ENCODE results near the gene SLC12A7.

The SLC12A7 gene

DNA sequence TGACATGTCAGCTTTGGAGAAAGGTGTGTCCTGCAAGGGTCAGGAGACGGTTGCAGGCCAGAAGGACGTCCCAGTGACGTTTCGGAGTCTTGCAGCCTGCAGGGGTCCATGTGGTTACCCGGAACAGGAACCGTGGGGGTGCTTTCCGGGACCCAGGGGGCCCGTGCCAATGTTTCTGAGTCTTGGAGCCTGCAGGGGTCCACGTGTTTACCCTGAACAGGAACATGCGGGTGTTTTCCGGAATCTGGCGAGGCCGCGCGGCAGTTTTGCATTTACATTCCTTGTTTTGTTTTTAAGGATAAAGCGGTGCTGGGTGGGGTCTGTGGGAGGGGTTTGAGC is 72.7 kb downstream of the SLC12A7 start:
- no peaks in the 10 kb centered on the region for H3K79me2 ChIP-seq (ENCODE audit: insufficient read depth, low read length)

DNA sequence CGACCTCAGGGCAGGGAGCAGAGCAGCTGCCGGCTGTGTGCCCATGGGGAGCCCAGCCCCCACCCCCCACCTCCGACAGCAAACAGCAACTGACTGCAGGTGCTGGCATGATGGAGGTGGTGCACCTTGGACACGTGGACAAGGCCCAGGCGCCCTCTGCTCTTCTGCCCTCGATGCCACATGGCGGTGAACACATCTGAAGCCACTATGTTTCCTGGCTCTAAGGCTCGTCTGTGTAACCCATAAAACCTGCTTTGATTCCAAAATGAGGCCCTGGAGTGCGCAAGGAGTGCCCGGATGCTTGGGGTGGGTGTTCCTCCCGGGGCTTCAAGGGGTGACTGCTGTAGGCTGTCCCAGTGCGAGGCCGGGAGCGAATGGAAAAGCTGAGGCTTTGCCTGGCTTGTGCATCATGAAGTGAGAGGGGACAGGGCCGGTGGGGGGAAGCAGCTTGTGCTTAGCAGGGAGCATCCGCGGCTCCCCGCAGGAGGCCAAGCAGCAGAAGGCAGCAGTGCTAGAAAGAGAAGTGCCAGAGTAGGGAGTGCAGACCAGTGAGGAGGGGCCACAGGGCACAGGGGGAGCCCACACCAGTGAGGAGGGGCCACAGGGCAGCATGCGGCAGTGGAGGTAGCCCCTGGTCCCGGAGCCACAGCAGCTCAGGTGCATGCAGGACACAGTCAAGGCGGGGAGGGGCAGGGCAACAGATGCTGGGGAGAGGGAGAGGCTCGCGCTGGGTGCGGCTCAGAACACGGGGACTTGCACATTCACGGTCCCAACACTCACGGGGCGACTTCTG is 73.2 kb downstream of the SLC12A7 start:
- H3K4me2 ChIP-seq (ENCODE audit: low read depth, low read length, poor library complexity, severe bottlenecking) = no peak overlapping the region
- no peak overlapping the region for H2AFZ ChIP-seq (ENCODE audit: low read length)
- H3K4me3 ChIP-seq (ENCODE audit: low read length, poor library complexity, severe bottlenecking) = no peak overlapping the region
- no peaks in the 10 kb centered on the region for H3F3A ChIP-seq (ENCODE audit: low read depth)
- H3K79me2 ChIP-seq (ENCODE audit: insufficient read depth, low read length) = no peaks in the 10 kb centered on the region
- H3K9me2 ChIP-seq (replicated peaks; ENCODE audit: low read depth, low read length) = no peaks in the 10 kb centered on the region
- H3K4me1 ChIP-seq (ENCODE audit: insufficient read depth, low read length, poor library complexity, severe bottlenecking) = no peaks in the 10 kb centered on the region
- peaks cover 3% of the 10 kb centered on the region; the same call in 1 of the 2 replicates for H3K9me3 ChIP-seq (ENCODE audit: insufficient read depth, low read depth, low read length)
- H3K9ac ChIP-seq (ENCODE audit: low read depth, low read length, poor library complexity, severe bottlenecking) = no peak overlapping the region
- H3K36me3 ChIP-seq (ENCODE audit: insufficient read depth, low read length) = peaks cover 29% of the 10 kb centered on the region; the same call in 1 of the 2 replicates
- H3K27me3 ChIP-seq (ENCODE audit: insufficient read depth, low read length, poor library complexity, severe bottlenecking) = no peaks in the 10 kb centered on the region
- no peak for TF ChIP-seq EZH2phosphoT487 (IDR thresholded peaks at IDR 0.05; ENCODE audit: borderline replicate concordance)
- TF ChIP-seq, protein P1, sequence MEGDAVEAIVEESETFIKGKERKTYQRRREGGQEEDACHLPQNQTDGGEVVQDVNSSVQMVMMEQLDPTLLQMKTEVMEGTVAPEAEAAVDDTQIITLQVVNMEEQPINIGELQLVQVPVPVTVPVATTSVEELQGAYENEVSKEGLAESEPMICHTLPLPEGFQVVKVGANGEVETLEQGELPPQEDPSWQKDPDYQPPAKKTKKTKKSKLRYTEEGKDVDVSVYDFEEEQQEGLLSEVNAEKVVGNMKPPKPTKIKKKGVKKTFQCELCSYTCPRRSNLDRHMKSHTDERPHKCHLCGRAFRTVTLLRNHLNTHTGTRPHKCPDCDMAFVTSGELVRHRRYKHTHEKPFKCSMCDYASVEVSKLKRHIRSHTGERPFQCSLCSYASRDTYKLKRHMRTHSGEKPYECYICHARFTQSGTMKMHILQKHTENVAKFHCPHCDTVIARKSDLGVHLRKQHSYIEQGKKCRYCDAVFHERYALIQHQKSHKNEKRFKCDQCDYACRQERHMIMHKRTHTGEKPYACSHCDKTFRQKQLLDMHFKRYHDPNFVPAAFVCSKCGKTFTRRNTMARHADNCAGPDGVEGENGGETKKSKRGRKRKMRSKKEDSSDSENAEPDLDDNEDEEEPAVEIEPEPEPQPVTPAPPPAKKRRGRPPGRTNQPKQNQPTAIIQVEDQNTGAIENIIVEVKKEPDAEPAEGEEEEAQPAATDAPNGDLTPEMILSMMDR (conservative IDR thresholded peaks at IDR 0.05; ENCODE audit: low read length) = no peak
- H4K20me1 ChIP-seq (ENCODE audit: insufficient read depth, low read length, poor library complexity, severe bottlenecking) = no peaks in the 10 kb centered on the region

More for the DNA sequence above, 72.7 kb downstream of the SLC12A7 start:
- H3K27me3 ChIP-seq (ENCODE audit: insufficient read depth, low read length, poor library complexity, severe bottlenecking) = no peaks in the 10 kb centered on the region
- H3K9me3 ChIP-seq (ENCODE audit: insufficient read depth, low read depth, low read length) = peaks cover 3% of the 10 kb centered on the region; the same call in 1 of the 2 replicates
- no peaks in the 10 kb centered on the region for H4K20me1 ChIP-seq (ENCODE audit: insufficient read depth, low read length, poor library complexity, severe bottlenecking)
- H3K4me2 ChIP-seq (ENCODE audit: low read depth, low read length, poor library complexity, severe bottlenecking) = no peak overlapping the region
- H3F3A ChIP-seq (ENCODE audit: low read depth) = no peaks in the 10 kb centered on the region
- no peak overlapping the region for H3K9ac ChIP-seq (ENCODE audit: low read depth, low read length, poor library complexity, severe bottlenecking)
- H3K4me1 ChIP-seq (ENCODE audit: insufficient read depth, low read length, poor library complexity, severe bottlenecking) = no peaks in the 10 kb centered on the region
- no peak overlapping the region for H3K4me3 ChIP-seq (ENCODE audit: low read length, poor library complexity, severe bottlenecking)
- H3K36me3 ChIP-seq (ENCODE audit: insufficient read depth, low read length) = peaks cover 23% of the 10 kb centered on the region; the same call in 1 of the 2 replicates
- no peak overlapping the region for H2AFZ ChIP-seq (ENCODE audit: low read length)
- no peaks in the 10 kb centered on the region for H3K9me2 ChIP-seq (replicated peaks; ENCODE audit: low read depth, low read length)
- TF ChIP-seq, protein P1 (conservative IDR thresholded peaks at IDR 0.05; ENCODE audit: low read length) = no peak
- TF ChIP-seq EZH2phosphoT487 (IDR thresholded peaks at IDR 0.05; ENCODE audit: borderline replicate concordance) = no peak

DNA sequence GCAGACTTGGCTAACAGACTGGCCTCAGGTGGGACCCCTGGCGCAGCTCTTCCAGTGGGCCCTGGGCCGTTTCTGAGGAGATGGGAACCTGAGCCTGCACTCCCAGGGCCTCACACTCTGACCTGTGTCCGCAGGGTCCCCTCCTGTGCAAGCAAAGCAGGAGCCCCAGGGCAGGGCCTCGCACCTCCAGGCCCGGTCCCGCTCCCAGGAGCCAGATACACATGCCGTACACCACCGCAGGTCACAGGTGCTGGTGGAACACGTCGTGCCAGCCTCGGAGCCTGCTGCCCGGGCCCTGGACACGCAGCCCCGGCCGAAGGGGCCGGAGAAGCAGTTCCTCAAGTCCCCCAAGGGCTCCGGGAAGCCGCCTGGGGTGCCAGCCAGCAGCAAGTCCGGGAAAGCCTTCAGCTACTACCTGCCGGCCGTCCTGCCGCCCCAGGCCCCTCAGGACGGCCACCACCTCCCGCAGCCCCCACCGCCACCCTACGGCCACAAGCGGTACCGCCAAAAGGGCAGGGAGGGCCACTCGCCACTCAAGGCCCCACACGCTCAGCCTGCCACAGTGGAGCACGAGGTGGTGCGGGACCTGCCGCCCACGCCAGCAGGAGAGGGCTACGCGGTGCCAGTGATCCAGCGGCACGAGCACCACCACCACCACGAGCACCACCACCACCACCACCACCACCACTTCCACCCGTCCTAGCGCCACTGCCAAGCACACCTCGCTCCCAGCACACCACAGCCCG is 74.0 kb downstream of the SLC12A7 start:
- H3K4me2 ChIP-seq (ENCODE audit: low read depth, low read length, poor library complexity, severe bottlenecking) = no peak overlapping the region
- H3K9ac ChIP-seq (ENCODE audit: low read depth, low read length, poor library complexity, severe bottlenecking) = no peak overlapping the region
- peaks cover 3% of the 10 kb centered on the region; the same call in 1 of the 2 replicates for H3K9me3 ChIP-seq (ENCODE audit: insufficient read depth, low read depth, low read length)
- no peak for TF ChIP-seq EZH2phosphoT487 (IDR thresholded peaks at IDR 0.05; ENCODE audit: borderline replicate concordance)
- TF ChIP-seq, protein P1 (conservative IDR thresholded peaks at IDR 0.05; ENCODE audit: low read length) = no peak
- peaks cover 32% of the 10 kb centered on the region; the same call in 1 of the 2 replicates for H3K36me3 ChIP-seq (ENCODE audit: insufficient read depth, low read length)
- H4K20me1 ChIP-seq (ENCODE audit: insufficient read depth, low read length, poor library complexity, severe bottlenecking) = no peaks in the 10 kb centered on the region
- no peak overlapping the region for H2AFZ ChIP-seq (ENCODE audit: low read length)
- no peaks in the 10 kb centered on the region for H3K9me2 ChIP-seq (replicated peaks; ENCODE audit: low read depth, low read length)
- H3K27me3 ChIP-seq (ENCODE audit: insufficient read depth, low read length, poor library complexity, severe bottlenecking) = no peaks in the 10 kb centered on the region
- H3K79me2 ChIP-seq (ENCODE audit: insufficient read depth, low read length) = no peaks in the 10 kb centered on the region
- H3K4me3 ChIP-seq (ENCODE audit: low read length, poor library complexity, severe bottlenecking) = no peak overlapping the region
- H3F3A ChIP-seq (ENCODE audit: low read depth) = no peaks in the 10 kb centered on the region
- no peaks in the 10 kb centered on the region for H3K4me1 ChIP-seq (ENCODE audit: insufficient read depth, low read length, poor library complexity, severe bottlenecking)

All from Loucy (cell line).